HepG2 (cell line): ENCODE results near the gene EYA3. TPM values are rescaled to one million over a fixed set of nuclear protein-coding genes. Genes with fewer than 3 reads are reported as not detected.

Experiments
- AGO1 ChIP-seq: fragments of 200-400 bp; formaldehyde crosslinking; IDR thresholded peaks from 2 replicates; pipeline ENCODE4 v1.6.1; 2017; ENCODE audit warnings: mild to moderate bottlenecking, low read depth, low read length, moderate library complexity; ENCODE audit not compliant: poor library complexity, severe bottlenecking
- FOXP4 ChIP-seq: sonication (generic); formaldehyde crosslinking; IDR thresholded peaks from 2 replicates; pipeline ENCODE4 v1.4.0; 2020; ENCODE audit warnings: missing genetic modification reagents
- KLF6 ChIP-seq: IDR thresholded peaks from 2 replicates; pipeline ENCODE4 v1.8.0; 2016; ENCODE audit warnings: missing biosample characterization, missing genetic modification reagents
- RNF2 ChIP-seq: fragments of 450-650 bp; conservative IDR thresholded peaks from 2 replicates; pipeline ENCODE4 v1.6.1; 2016; ENCODE audit warnings: low read depth
- SALL1 ChIP-seq: sonication (generic); formaldehyde crosslinking; IDR thresholded peaks from 2 replicates; pipeline ENCODE4 v1.8.0; 2022; ENCODE audit warnings: mild to moderate bottlenecking, missing genetic modification reagents
- SOX5 ChIP-seq: IDR thresholded peaks from 2 replicates; pipeline ENCODE4 v1.6.1; 2016; ENCODE audit warnings: borderline replicate concordance
- SYNCRIP ChIP-seq: fragments of 200-400 bp; formaldehyde crosslinking; IDR thresholded peaks from 2 replicates; pipeline ENCODE4 v1.6.1; 2018; ENCODE audit warnings: mild to moderate bottlenecking, low read depth, low read length; ENCODE audit not compliant: insufficient read depth
- TOPORS ChIP-seq: sonication (generic); formaldehyde crosslinking; IDR thresholded peaks from 2 replicates; pipeline ENCODE4 v1.8.0; 2023; ENCODE audit warnings: mild to moderate bottlenecking, missing genetic modification reagents
- ZFP82 ChIP-seq: sonication (generic); formaldehyde crosslinking; IDR thresholded peaks from 2 replicates; pipeline ENCODE4 v1.5.1; 2020; ENCODE audit warnings: mild to moderate bottlenecking, missing genetic modification reagents, borderline replicate concordance
- ZNF263 ChIP-seq: sonication (generic); formaldehyde crosslinking; IDR thresholded peaks from 2 replicates; pipeline ENCODE4 v1.4.0; 2020; ENCODE audit warnings: missing genetic modification reagents
- ZNF556 ChIP-seq: sonication (generic); formaldehyde crosslinking; IDR thresholded peaks from 2 replicates; pipeline ENCODE4 v1.4.0; 2020; ENCODE audit warnings: mild to moderate bottlenecking, missing genetic modification reagents, borderline replicate concordance
- ZSCAN25 ChIP-seq: sonication (generic); formaldehyde crosslinking; IDR thresholded peaks from 2 replicates; pipeline ENCODE4 v1.8.0; 2022; ENCODE audit warnings: mild to moderate bottlenecking, missing genetic modification reagents
- ZXDC ChIP-seq: sonication (generic); formaldehyde crosslinking; IDR thresholded peaks from 2 replicates; pipeline ENCODE4 v1.5.0; 2020; ENCODE audit warnings: mild to moderate bottlenecking, missing genetic modification reagents
- polyA plus RNA-seq, 8 experiments: library from polyadenylated mRNA; depleted of rRNA in 3 of 8; stranded (reverse) in 7 of 8; unstranded in 1 of 8; fragments of >200 nt; fragmentation: Illumina TruSeq in 4 of 8; extraction: Trizol in 4 of 8; gene quantifications; 2 replicates each; pipeline versions ENCODE4 v1.2.1 to v1.2.3, GENCODE V29; 2011 to 2016; ENCODE audit warnings: low read depth in 4 of 8, missing spikeins in 1 of 8, mixed read lengths in 1 of 8; ENCODE audit not compliant: insufficient read depth in 1 of 8
- total RNA-seq, 5 experiments: library from RNA; depleted of rRNA; stranded (reverse); fragments of >200 nt; fragmentation: Illumina TruSeq; extraction: Trizol; gene quantifications; 2 replicates each; pipeline ENCODE4 v1.2.3, GENCODE V29; 2016; ENCODE audit warnings: low read depth in 1 of 5
- TF ChIP-seq, protein P1 (sequence below): sonication (generic); formaldehyde crosslinking; IDR thresholded peaks from 2 replicates; pipeline ENCODE4 v1.4.0; 2020; ENCODE audit warnings: mild to moderate bottlenecking, missing genetic modification reagents
- TF ChIP-seq, protein P2 (sequence below): IDR thresholded peaks from 2 replicates; pipeline ENCODE4 v1.6.1; 2016
- TF ChIP-seq, protein P3 (sequence below): IDR thresholded peaks from 2 replicates; pipeline ENCODE4 v1.6.1; 2016; ENCODE audit warnings: mild to moderate bottlenecking
- TF ChIP-seq, protein P4 (sequence below): sonication (generic); formaldehyde crosslinking; IDR thresholded peaks from 2 replicates; pipeline ENCODE4 v1.4.0; 2020; ENCODE audit warnings: missing genetic modification reagents

Gene EYA3
- total and polyA plus RNA-seq, 2 of the 13 experiments (the other 11 are each of a cell fraction or from before 2014, with no cell fraction given), result 13.9 to 19.7 TPM

GRCh38 chr1:28088168-28088961, at the start of gene EYA3 (continued):
- TF ChIP-seq SALL1 (CRISPR knock-in tag), result peak; percentile 78
- TF ChIP-seq, protein P1, sequence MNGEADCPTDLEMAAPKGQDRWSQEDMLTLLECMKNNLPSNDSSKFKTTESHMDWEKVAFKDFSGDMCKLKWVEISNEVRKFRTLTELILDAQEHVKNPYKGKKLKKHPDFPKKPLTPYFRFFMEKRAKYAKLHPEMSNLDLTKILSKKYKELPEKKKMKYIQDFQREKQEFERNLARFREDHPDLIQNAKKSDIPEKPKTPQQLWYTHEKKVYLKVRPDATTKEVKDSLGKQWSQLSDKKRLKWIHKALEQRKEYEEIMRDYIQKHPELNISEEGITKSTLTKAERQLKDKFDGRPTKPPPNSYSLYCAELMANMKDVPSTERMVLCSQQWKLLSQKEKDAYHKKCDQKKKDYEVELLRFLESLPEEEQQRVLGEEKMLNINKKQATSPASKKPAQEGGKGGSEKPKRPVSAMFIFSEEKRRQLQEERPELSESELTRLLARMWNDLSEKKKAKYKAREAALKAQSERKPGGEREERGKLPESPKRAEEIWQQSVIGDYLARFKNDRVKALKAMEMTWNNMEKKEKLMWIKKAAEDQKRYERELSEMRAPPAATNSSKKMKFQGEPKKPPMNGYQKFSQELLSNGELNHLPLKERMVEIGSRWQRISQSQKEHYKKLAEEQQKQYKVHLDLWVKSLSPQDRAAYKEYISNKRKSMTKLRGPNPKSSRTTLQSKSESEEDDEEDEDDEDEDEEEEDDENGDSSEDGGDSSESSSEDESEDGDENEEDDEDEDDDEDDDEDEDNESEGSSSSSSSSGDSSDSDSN (CRISPR knock-in tag), result peak; percentile 39; the same call in 1 of the 2 replicates
- TF ChIP-seq AGO1, result no peak
- TF ChIP-seq, protein P2, sequence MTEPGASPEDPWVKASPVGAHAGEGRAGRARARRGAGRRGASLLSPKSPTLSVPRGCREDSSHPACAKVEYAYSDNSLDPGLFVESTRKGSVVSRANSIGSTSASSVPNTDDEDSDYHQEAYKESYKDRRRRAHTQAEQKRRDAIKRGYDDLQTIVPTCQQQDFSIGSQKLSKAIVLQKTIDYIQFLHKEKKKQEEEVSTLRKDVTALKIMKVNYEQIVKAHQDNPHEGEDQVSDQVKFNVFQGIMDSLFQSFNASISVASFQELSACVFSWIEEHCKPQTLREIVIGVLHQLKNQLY (CRISPR knock-in tag), result peak; percentile 11; the same call in 1 of the 2 replicates
- TF ChIP-seq TOPORS (CRISPR knock-in tag), result 0 out of 2 replicates have a peak, but pooled peaks have one; percentile 36
- peak; percentile 76 for TF ChIP-seq RNF2
- no peak for TF ChIP-seq ZFP82
- TF ChIP-seq ZNF556 (CRISPR knock-in tag), result no peak
- peak; percentile 30; the same call in 1 of the 2 replicates for TF ChIP-seq SOX5 (CRISPR knock-in tag)
- 0 out of 2 replicates have a peak, but pooled peaks have one; percentile 55 for TF ChIP-seq ZSCAN25 (CRISPR knock-in tag)
- TF ChIP-seq SYNCRIP, result no peak
- no peak for TF ChIP-seq ZNF263
- peak; percentile 51 for TF ChIP-seq FOXP4 (CRISPR knock-in tag)
- TF ChIP-seq, protein P3, sequence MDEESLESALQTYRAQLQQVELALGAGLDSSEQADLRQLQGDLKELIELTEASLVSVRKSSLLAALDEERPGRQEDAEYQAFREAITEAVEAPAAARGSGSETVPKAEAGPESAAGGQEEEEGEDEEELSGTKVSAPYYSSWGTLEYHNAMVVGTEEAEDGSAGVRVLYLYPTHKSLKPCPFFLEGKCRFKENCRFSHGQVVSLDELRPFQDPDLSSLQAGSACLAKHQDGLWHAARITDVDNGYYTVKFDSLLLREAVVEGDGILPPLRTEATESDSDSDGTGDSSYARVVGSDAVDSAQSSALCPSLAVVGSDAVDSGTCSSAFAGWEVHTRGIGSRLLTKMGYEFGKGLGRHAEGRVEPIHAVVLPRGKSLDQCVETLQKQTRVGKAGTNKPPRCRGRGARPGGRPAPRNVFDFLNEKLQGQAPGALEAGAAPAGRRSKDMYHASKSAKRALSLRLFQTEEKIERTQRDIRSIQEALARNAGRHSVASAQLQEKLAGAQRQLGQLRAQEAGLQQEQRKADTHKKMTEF (CRISPR knock-in tag), result peak; percentile 69
- peak; percentile 51 for TF ChIP-seq KLF6 (CRISPR knock-in tag)
- TF ChIP-seq ZXDC, result no peak
- TF ChIP-seq, protein P4, sequence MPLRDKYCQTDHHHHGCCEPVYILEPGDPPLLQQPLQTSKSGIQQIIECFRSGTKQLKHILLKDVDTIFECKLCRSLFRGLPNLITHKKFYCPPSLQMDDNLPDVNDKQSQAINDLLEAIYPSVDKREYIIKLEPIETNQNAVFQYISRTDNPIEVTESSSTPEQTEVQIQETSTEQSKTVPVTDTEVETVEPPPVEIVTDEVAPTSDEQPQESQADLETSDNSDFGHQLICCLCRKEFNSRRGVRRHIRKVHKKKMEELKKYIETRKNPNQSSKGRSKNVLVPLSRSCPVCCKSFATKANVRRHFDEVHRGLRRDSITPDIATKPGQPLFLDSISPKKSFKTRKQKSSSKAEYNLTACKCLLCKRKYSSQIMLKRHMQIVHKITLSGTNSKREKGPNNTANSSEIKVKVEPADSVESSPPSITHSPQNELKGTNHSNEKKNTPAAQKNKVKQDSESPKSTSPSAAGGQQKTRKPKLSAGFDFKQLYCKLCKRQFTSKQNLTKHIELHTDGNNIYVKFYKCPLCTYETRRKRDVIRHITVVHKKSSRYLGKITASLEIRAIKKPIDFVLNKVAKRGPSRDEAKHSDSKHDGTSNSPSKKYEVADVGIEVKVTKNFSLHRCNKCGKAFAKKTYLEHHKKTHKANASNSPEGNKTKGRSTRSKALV (CRISPR knock-in tag), result no peak
